ENCODE data around the gene AOPEP.

The AOPEP gene

DNA sequence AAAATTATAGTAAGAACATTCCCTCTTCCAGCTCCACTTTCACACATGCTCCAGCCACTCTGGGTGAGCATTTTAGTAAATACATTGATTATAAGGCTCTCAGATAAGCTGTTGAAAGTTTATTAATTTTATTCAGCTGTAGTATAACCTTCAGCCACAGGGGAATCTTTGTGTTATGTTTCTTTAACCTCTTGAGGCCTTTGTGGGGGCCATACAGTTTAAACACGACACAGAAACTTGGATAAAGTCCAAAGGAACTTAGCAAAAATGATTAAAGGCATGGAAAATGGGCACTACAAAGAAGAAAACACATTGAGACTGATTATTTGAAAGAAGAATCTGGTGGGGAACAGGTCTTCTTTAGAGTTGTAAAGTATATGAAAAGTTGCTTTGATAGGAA is 70.2 kb downstream of the AOPEP start:
- no peak for DNase-seq

DNA sequence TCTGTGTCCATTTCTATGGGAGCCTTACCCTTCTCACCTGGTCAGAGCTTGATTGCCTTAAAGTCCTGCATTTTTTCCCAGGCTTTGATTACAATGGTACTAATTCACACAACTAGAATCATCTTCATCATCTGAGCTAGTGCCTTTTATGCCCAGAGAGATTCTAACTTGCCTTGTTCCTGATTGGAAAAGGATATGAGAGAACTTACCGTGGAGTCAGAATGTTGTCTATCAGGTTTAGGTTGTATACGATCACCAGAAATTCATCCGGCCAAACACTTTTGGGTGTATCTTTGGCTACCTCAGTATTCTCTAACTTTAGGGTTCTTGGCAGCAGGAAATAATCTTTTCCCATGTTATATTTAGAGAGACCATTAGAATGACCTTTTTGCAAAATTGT is 71.7 kb downstream of the AOPEP start:
- DNase-seq = no peak

DNA sequence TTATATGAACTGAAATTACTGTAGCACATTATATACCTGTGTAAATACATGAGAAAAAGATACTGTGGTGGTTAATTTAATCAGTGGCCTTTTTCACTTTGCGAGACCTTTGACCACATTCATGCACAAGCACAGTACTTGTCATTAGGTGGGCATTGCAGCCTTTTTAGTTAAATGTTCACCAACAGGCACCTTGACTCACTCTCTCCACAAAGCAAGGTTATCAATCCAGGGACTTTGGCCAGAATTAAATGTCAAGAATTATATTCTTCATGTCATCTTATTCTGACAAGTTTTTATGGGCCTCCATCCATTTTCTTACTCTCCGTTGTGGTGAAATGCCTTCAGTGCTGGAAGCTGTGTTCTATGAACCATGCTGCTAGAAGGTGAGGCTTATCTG is 72.2 kb downstream of the AOPEP start:
- no peak for DNase-seq

DNA sequence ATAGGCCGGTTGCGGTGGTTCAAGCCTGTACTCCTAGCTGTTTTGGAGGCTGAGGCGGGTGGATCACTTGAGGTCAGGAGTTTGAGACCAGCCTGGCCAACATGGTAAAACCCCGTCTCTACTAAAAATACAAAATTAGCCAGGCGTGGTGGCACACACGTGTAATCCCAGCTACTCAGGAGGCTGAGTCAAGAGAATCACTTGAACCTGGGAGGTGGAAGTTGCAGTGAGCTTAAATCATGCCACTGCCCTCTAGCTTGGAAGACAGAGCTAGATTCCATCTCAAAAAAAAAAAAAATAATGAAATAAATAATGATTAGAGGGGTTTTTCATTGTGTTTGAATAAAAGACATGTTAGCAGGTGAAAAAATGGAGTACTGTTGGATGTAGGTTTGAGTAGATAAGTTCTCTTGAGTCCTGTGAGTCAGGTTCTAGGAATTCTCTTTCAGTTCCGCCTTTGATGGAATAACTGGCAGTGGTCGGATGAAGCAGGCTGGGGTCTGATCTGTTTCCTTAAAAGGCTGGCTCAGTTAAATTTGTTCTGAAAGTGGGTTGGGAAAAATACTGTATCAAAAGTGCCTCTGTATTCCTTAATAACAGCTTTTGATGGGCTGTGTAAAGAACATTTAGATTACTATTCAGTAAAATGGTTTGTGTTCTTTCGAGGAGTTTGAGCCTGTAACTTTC is 73.2 kb downstream of the AOPEP start:
- DNase-seq = peak; percentile 73

DNA sequence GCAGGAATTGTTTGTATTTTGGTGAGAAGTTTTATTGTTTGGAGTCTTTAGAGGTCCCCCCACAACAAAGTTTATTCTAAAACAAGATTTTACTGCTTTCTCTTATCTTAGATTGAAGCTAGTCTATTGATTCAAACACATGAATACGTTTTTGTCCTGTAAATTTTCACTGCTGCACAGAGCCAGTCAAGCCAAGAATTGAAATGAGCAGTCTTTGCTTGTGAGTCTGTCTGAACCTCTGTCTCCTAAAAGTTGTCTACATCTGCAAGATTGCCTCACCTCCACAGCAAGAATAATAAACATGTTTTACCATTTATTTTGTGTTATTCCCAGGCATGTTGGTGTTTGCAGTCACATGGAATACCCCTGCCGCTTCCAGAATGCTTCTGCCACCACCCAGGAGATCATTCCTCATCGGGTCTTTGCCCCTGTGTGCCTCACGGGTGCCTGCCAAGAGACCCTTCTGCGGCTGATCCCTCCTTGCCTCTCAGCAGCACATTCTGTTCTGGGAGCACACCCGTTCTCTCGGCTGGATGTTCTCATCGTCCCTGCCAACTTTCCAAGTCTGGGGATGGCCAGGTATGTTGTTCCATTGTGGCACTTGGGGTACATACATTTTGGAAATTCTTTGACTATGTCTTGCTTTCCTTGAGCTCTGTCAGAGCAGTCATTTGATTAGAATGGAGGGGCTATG is 74.1 kb downstream of the AOPEP start:
- DNase-seq = no peak

DNA sequence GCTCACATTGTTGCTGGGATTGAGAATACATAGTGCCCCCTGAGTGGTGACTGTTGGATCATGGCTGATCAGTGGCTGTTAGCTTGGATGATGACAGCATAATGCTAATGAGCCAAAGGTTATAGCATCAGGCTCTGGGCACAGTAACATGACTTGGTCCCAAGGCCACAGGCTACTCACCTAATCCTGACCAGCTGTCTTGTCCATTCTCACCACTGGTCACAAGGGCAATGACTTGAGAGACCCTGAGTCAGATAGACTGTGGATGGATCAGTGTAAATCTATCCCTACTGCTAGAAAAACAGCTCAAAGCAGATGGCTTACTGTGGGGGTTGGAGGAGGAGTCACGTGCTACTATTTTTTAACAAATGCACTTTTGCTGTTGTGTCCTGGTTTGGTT is 74.7 kb downstream of the AOPEP start:
- DNase-seq = no peak

DNA sequence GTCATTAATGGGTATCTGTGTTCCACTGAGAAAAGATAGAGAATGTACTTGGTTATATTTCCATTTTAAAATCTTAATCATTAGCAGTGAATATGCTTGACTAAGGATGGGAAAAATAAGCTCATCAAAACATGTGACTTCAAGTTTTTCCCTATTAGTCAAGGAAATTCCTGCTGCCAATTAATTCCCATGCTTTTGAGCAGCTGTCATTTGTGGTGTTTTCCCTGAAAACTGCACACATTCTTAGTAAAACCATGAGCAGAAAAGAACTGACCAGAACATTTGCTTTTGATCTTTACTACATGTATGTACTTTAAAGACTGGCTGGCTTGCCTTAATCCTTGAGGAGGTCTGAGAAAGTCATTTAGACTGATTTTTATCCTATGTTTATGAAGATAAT is 75.2 kb downstream of the AOPEP start:
- no peak for DNase-seq

DNA sequence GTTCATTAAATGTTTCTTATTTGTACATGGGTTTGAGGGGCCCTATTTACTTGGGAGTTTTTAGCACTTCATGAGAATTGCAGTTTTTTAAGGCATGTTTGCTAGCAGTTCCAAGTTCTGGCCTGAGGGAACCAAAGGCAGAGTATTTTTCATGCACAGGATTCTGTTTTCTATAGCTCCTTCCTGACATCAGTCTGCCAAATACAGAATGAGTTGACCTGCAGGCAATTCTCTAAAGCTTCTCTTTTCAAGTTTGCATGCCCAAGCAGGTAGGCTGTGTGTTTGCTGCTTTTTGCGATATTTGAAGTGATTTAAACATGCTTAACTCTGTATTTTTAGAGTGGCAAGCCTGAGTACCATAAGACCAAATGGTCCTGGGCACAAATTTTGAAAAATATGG is 75.8 kb downstream of the AOPEP start:
- DNase-seq = no peak

DNA sequence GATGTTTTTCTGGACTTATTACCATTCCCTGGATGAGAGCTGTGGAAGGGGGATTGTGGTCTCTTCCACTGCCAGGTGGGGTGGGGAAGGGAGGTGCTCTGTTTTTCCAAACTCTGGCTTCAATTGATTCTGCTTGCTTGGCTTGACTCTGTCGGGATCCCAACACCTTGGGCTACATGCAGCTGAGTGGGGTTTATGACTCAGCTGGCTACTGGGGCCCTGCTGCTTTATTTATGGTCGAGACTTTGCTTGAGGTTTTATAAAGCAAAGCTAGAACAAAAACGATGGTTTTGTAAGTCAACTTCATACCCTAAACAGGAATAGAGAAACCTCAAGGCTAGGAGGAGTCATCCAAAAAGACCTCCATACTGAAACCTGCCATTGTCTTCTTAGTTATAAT is 76.3 kb downstream of the AOPEP start:
- DNase-seq = no peak

DNA sequence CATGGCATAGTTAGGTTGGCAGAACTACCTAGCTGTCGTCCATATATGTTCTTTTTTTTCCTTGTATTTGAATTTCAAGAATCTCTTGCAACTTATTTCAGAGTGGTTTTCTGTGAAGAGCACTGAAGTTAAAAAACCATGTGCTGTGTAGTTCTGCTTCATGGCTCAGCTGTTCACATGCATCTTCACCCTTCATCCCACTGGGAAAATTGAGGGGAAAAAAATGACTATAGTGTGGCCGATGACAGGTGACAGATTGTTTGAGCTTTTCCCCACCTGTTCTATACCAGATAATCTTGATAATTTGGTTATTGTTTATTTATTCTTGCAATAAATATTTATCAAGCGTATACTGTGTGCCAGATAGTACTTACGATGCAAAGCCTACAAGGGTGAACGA is 77.8 kb downstream of the AOPEP start:
- DNase-seq = no peak

DNA sequence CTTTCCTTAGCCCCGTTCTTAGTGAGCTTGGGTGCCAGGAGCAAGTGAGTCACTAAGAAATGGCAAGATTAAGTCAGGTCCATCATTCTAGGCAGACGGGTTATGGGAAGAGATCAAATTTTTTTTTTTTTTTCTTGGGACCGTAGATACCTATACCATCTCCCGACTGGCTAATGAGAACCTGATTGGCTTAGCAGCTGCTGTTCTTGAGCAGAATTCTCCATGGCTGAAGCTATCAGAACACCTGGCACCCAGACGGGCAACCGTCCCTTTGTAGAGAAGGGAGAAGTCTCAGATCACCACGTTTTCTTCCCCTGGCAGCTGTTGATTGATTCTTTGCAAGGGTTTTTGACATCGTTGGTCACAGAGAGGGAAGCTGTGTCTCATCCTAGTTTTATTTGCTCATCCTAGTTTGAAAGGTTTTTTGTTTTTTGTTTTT is 78.6 kb downstream of the AOPEP start:
- no peak for DNase-seq

DNA sequence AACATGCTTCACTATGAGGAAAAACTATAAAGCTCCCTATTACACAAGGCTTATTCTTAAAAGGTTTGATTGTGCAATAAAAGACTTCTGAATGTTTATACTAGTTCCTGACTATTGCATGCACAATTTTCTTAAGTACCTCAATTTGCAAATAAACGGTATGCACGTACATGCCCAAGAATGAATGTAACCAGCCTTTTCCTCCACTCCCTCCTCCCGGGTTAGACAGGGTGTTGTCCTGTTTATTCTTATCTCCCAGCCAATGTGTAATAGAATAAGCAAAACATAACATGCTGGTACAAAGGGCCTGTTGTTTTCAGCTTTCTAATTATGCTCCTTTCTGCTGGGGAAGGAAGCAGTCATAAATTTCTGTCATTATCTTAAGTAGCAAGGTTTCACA is 79.1 kb downstream of the AOPEP start:
- peak; percentile 81 for DNase-seq

DNA sequence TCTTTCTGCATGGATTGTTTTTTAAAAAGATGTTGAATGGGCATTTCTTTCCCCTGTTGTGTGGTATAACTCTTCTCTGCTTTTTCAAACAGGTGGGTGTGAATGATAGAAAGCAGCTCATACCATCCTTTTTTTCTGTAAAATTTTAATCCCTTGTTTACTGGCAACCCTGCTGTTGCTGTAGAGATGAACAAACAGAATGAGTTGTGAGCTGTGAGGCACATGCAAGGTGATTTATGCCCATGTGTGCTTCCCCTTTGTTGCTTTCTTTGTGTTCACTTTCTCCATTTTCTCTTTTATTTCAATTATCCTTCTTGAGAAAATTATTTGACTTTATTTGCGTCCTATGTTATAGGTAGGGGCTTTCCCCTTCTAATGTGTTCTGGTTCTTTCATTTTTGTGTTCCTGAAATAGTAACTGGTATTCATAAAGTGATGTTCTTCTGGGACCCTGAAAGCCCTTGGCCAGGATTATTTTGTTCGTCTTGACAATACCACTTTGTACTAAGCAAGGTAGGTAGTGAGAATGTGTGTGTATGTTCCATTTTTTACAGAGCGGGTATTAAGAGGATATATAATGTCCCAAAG is 79.9 kb downstream of the AOPEP start:
- no peak for DNase-seq

DNA sequence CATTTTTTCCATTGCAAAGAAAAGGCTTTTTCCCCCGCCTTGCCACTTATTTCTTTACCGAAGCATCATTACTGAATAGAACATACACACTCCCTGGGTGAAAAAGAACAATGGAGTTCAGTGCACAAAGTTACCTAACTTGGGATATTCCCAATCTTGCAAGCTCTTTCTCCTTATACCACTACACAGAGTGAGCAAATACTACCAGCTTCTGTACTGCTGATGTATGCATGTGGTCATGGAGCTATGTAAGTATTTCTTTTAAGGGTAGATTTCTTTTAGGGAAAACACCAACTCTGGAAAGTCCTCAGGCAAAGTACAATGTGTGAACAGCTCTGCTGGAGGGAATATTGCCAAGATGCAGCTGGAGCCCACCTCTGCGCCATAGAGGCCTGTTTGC is 81.1 kb downstream of the AOPEP start:
- peak; percentile 31 for DNase-seq

DNA sequence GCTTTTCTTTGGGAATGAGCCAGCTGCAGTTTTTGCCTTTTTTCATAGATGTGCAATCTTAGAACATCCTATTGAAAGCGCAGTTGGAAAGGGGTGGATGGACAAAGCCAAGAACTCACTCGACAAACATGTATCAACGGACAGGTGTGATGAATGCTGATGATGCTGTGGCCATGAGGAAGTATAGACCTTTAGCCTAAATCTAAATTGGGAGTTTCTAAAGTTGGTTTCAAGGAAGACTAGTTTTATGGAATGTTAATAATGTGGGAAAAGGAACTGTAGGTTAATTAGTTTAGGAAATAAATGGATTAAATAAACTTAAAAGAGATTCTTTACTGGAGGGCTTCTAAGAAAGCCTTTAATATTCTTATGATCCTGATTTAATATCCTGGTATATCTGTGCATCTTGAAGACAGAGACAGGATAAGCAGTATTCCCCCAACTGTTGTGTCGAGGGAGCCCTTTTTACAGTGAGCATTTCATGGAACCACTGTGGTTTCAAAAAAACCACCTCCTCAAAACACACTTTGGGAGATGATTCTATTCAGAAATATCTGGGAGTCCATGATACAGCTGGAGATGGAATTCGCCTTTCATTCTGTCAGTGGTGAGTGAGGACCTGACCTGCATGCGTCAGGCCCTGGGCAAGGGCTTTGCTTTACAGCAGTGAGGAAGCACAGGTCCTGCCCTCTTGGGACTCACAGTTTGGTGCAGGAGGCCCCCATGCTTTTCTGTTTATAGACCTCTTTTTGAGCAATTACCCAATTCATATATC is 82.6 kb downstream of the AOPEP start:
- no peak for DNase-seq

DNA sequence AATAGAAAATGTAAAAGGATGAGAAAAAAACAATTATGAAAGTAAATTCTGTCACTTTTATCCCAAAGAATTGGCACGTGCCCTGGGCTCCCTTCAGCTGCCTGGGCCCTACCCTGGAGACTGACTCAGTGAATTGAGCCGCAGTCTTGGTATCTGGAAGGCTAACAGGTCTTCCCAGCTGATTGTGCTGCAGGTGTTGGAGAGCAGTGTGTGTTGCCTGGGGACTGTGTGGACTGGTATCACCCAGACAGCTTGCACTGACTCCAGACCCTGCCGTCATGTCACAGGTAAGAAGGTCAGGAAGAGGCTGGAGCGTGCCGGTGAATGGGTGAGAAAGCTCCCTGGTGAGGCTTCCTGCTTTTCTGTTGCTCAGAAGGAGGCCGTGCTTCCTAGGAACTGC is 83.3 kb downstream of the AOPEP start:
- no peak for DNase-seq

DNA sequence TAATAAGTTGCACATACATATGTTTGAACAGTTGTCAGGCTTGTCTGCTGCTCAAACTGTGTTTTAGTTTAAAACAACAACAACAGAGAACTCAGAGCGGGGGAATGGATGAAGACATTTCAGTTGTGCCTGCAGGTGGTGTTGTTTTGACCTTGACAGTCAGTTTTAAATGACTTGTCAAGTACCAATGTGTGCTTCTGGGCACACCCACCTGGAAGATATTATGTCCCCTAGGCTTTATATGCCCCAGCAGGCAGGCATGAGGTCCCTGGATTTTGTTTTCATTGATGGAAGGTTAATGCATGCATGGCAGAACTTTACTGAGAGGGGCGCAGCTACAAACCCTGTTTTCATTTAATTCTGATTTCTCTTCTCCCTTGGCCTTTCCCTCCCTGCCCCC is 84.6 kb downstream of the AOPEP start:
- DNase-seq = no peak

DNA sequence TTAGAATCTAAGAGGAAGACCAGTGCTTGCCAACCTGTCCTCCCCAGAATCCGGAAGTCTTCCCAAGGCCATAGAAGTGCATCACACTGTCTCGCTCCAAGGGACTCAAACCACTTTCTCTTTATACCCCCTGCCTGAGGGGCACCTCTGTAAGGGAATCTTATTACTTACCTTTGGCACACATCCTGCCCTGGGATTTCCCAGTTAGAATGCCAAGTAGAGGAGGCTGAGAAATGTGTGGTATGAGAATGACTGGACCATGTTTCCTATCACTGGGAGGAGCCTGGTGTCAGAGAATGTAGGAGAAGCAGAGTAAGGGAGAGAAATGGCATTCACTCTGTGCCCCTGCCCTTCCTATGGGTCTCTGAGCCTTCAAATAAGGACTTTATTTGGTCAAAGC is 85.8 kb downstream of the AOPEP start:
- DNase-seq = peak; percentile 87

DNA sequence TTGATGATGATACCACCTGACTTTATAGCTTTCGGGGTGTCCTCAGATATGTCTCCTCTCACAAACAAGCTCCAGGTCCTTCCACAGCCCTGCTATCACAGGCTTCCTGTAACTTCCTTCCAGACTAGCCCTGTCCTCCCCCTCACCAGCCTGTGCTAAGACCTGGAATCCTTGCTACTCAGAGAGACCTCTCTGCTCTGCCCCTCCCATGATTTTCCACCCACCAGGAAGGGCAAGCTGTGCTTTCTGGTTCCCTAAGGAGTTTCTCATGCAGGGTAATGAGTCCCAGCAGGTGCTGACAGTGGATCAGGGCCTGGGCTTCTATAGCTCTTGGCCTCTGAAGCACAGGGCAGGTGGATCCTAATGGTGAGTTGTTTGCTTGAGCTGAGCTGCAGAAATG is 86.9 kb downstream of the AOPEP start:
- DNase-seq = peak; percentile 67

DNA sequence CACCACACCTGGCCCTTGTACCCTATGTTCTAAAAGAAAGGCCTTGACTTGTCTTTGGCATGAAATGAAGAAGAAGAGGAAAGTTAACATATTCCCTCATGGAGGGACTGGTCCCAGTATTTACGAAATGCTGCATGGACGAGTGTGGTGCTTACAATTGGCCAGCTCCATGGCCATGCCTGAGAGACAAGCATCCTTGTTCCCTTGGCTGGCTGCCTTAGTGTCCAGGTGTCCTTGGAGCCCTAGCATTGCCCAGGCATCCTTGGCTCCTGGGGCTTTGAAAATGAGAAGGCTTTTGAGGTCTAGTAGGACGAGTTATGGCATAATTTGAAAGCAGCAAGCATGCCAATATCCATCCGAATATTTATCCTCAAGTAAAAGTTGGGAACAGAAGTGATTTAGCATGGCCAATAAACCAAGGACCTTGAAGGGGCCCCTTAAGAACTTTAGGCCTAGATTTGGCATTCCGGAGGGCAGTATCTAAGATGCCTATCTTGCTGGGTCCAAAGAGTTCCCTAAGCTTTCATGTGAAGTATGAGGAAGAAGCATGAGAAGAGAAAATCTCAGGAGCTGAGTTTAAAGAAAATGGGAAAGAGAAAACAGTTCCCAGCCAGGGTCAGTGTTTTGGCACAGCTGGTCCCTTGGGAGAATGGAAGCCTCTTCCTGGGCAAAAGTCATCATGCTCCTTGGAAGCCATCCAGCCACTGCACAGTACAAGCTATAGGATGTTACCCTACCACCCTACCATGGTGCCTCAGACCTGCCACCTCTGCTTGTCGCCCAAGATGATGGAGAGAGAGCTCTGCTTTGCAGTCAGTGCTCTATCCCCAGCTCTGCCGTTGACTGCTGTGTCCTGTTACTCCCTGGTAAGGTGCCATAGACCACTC is 91.0 kb downstream of the AOPEP start:
- DNase-seq = no peak

DNA sequence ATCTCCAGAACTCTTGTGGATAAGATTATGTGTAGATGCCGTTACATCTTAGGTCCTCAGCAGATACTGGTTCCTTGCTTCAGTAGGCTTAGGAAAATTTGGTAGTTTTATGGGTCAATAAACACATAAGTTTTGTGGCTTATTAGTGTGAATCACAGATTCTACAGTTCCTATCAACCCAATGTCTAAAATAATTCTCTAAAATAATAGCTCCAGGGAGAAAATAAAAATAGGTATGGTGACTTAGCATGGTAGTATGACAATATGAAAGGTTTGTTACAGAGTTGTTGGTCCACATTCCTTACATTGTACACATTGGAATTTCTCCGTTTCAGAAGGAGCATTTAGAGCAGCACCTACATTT is 91.7 kb downstream of the AOPEP start:
- no peak for DNase-seq

DNA sequence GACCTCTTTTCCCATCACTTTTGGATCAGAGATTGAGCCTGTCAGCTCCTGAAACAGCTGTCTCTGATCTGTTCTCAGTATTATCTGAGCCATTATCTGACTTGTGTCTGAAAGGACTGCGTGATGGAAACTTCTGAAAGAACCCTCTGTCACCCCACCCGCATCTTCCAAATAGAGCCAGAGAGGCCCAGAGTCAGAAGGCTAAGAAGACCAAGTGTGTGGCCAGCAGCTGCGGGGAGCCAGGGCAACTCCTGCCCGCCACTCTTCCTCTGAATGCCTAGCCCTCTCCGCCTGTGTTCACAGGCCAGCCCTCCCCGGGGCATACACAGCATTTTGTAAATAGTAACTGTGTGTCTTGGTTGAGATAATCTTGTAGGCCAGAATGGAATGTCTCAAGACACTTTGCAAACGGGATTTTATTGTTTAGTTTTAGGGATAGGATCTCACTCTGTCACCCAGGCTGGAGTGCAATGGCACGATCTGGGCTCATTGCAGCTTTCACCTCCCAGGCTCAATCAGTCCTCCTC is 92.7 kb downstream of the AOPEP start:
- no peak for DNase-seq

Measured in NCI-H226 (cell line).